ENCODE data around the gene TOM1. TPM values are rescaled to one million over a fixed set of nuclear protein-coding genes. Genes with fewer than 3 reads are reported as not detected.
A peak's percentile ranks its signal among the peaks of the same experiment; 100 is the strongest.

Gene TOM1
- total and polyA plus RNA-seq, 12 donors = 51.1 to 72.5 (median 62.6) TPM

DNA sequence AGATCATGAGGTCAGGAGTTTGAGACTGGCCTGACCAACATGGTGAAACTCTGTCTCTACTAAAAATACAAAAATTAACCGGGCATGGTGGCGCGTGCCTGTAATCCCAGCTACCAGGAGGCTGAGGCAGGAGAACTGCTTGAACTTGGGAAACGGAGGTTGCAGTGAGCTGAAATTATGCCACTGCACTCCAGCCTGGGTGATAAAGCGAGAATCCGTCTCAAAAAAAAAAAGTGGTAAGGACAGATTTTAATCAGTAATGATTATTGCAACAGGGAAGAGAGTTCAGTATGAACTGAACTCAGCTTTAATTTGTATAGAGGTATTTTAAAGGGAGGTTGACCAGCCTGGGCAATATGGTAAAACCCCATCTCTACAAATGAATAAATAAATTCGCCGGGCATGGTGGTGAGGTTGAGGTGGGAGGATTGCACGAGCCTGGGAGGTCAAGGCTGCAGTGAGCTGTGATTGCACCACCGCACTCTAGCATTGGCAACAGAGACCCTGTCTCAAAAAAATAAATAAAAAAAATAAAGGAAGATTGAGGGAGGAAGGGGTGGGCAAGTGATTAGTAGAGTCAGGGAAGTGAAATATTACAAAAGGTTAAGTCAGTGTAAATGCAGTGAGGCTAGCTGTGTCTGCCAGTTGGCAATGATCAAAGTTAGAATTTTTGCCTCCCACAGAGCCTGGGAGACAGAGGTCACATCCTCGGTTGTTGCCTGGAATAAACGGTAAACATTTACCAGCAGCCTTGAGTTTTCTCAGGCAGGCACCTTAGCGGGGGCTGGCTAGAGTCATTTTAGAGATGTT lies 97.6 kb downstream of the TOM1 start:
- 75 to 76% methylated on average over 13 of the region's 13 CpGs for WGBS, 2 donors
- Histone ChIP-seq H3K4me3 (no peak overlapping the region), H3K4me1 (peaks cover 0 to 40% (median 11%) of the 10 kb centered on the region in 9 donors), H3K27ac (peak overlapping the region in 5 of 10 donors; percentile 20 to 82 (median 44)), H3K9me3 (no peaks in the 10 kb centered on the region), H3K36me3 (peaks cover 0 to 34% (median 0%) of the 10 kb centered on the region in 9 donors), H3K27me3 (no peaks in the 10 kb centered on the region)
- ATAC-seq (no peak), DNase-seq (no peak)
- TF ChIP-seq, protein P1, sequence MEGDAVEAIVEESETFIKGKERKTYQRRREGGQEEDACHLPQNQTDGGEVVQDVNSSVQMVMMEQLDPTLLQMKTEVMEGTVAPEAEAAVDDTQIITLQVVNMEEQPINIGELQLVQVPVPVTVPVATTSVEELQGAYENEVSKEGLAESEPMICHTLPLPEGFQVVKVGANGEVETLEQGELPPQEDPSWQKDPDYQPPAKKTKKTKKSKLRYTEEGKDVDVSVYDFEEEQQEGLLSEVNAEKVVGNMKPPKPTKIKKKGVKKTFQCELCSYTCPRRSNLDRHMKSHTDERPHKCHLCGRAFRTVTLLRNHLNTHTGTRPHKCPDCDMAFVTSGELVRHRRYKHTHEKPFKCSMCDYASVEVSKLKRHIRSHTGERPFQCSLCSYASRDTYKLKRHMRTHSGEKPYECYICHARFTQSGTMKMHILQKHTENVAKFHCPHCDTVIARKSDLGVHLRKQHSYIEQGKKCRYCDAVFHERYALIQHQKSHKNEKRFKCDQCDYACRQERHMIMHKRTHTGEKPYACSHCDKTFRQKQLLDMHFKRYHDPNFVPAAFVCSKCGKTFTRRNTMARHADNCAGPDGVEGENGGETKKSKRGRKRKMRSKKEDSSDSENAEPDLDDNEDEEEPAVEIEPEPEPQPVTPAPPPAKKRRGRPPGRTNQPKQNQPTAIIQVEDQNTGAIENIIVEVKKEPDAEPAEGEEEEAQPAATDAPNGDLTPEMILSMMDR (IDR thresholded peaks at IDR 0.05) = no peak
- intact Hi-C loops (cut with DNase I) = no loop called here

Small RNA genes lying within 50 kb of the gene (microRNA-seq; reads per million reads assigned to microRNA genes)
- 5.4 to 8.2 reads per million in 2 donors for gene MIR3909
- 0 reads per million in 2 donors for gene MIR6069

Other genes starting within 250 kb of the TOM1 start
- not detected for gene ISX, start 233.7 kb upstream of the TOM1 start, total RNA-seq
- not detected for gene ISX, start 233.7 kb upstream of the TOM1 start, polyA plus RNA-seq
- 10 to 100 TPM in 5 of 10 donors, 1 to 10 TPM in 5; 8.0 to 13.0 (median 10.1) TPM for gene HMGXB4, start 42.4 kb upstream of the TOM1 start, total RNA-seq
- gene HMGXB4, start 42.4 kb upstream of the TOM1 start, polyA plus RNA-seq = 1 to 10 TPM; 3.6 to 6.9 TPM
- 10 to 100 TPM in 1 of 10 donors, 1 to 10 TPM in 9; 1.6 to 68.0 (median 4.3) TPM for gene HMOX1, start 81.2 kb downstream of the TOM1 start, total RNA-seq
- gene HMOX1, start 81.2 kb downstream of the TOM1 start, polyA plus RNA-seq = 1 to 10 TPM; 3.5 to 4.9 TPM
- 10 to 100 TPM in 7 of 10 donors, 1 to 10 TPM in 3; 7.0 to 21.4 (median 11.2) TPM for gene MCM5, start 100.2 kb downstream of the TOM1 start, total RNA-seq
- gene MCM5, start 100.2 kb downstream of the TOM1 start, polyA plus RNA-seq = 10 to 100 TPM in 1 of 2 donors, 1 to 10 TPM in 1; 5.7 to 15.1 TPM
- 1 to 10 TPM; 1.4 to 9.9 (median 3.6) TPM for gene RASD2, start 240.9 kb downstream of the TOM1 start, total RNA-seq
- 1 to 10 TPM; 3.1 to 5.1 TPM for gene RASD2, start 240.9 kb downstream of the TOM1 start, polyA plus RNA-seq